ENCODE measurements around the gene HIF3A.
"Not testable (repeated sequence)": the region's sequence is repeated elsewhere in the genome, so short reads cannot be mapped to it uniquely, and the experiment has no call there.

Gene HIF3A

GRCh38 chr19:46296722-46297461 lies at the start of gene HIF3A:
TSS of gene HIF3A (plus strand) at chr19:46297042. CDS start at chr19:46297077, 35 bp downstream.
- peak; percentile 43 for DNase-seq (ENCODE audit: low spot score)

DNA sequence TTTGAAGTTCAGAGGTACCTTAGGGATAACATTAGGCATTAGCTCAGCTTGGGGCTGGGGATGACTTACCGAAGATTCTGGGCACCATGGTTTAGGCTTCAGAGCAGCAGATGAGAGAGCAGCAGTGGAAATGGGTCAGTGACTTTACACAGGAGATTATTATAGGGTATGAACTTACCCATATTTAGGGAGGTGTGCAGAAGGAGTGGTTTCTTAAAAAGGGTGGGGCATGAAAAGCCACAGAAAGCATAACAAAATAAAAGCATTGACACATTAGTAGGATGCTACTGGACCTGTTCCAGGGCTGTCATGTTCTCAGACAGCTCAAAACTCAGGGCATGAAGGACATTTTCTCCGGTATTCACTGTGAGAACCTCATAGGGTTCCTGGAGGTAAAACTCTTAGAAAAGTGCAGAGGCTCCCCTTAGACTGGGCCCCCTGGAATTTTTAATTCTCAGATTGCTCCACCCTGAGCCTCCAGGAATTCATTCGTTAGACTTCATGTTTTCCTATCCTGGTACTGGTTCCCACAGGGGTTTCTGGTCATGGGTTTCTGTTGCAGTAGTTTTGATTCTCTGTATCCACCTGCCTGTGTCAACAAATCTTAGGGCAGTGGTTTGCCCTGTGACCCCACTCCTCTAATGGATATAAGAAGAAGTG lies 46.6 kb upstream of the HIF3A start:
- DNase-seq (ENCODE audit: low spot score) = no peak

- no peak for DNase-seq (ENCODE audit: low spot score)
These were observed 45.4 kb upstream of the HIF3A start for GRCh38 chr19:46251416-46251815.

DNA sequence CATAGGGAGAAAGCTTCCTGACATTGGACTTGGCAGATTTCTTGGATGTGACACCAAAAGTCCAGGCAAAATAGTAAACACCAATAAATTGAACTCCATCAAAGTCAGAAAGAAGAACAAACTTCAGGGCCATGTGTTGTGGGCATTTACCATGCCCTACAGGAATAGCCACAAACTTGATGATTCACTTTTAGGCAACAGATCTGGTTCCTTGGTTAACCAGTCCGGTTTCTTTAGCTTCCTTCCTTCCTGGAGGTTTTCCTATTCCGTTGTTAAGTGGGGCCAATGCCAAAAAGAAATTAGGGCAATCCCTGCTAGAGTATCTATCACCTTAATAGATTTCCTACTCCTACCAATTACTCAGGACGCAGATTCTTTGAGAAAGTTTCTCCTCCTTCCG lies 42.1 kb upstream of the HIF3A start:
- DNase-seq (ENCODE audit: low spot score) = no peak

- DNase-seq (ENCODE audit: low spot score) = peak; percentile 40
These were observed 40.0 kb upstream of the HIF3A start for GRCh38 chr19:46256855-46257254.

DNA sequence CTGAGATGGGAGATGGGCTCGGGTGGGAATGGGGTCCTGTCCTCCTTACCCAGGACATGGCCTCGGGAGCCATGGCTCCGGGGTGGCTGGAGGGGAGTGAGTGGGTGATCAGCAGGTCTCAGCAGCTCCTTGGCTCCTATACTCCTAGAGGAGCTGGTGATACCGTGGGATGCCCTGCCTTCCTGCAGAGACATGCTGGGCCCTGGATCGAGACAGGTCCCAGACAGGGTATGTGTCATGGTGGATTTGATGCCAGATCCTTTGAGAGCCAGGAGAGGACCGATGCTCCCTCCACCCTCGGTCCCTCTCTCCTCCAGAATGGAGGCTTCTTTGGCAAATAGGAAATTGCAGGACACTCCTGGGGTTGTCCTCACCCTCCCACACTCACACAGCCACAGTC lies 35.3 kb upstream of the HIF3A start:
- DNase-seq (ENCODE audit: low spot score) = not testable (repeated sequence)

DNA sequence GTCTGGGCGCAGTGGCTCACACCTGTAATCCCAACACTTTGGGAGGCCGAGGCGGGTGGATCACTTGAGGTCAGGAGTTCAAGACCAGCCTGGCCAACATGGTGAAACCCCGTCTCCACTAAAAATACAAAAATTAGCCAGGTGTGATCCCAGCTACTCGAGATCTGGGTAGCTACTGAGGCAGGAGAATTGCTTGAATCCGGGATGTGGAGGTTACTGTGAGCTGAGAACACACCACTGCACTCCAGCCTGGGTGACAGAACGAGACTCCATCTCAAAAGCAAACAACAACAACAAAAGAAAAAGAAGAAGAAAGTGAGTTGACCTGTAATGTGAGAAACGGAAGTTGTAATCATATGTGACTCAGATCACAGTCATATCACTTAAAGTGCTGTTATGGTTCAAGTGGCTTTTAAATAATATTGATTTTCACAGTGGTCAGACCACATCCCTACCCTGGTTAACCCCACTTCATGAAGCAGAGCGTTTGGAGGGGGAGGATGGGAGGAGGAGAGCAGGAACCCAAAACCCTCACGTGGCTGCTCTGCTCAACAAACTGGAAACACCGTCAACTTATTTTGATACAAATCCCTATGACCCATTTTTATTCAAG lies 34.1 kb upstream of the HIF3A start:
- DNase-seq (ENCODE audit: low spot score) = not testable (repeated sequence)

DNA sequence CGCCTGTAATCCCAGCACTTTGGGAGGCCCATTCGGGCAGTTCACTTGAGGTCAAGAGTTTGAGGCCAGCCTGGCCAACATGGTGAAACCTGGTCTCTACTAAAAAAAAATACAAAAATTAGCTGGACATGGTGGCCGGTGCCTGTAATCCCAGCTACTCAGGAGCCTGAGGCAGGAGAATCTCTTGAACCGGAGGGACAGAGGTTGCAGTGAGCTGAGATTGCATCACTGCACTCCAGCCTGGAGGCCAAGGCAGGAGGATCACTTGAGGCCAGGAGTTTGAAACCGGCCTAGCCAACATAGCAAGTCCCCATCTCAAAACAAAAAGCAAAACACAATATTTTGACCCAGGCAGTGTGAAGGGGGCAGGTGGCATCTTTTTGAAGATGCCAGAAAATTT lies 32.0 kb upstream of the HIF3A start:
- DNase-seq (ENCODE audit: low spot score) = not testable (repeated sequence)

- DNase-seq (ENCODE audit: low spot score) = peak; percentile 73
These were observed 31.5 kb upstream of the HIF3A start for GRCh38 chr19:46265217-46265828.

DNA sequence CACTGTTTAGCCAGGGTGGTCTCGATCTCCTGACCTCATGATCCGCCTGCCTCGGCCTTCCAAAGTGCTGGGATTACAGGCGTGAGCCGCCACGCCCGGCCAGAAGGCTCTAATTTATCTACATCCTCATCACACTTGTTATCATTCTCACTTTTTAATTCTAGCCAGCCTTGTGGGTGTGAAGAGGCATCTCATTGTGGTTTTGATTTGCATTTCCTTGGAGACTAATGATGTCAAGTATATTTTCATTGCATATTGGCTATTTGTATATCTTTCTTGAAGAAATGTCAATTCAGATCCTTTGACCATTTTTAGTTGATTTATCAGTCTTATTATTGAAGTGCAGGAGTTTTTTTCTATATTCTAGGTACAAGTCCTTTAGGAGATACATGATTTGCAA lies 27.7 kb upstream of the HIF3A start:
- no peak for DNase-seq (ENCODE audit: low spot score)

DNA sequence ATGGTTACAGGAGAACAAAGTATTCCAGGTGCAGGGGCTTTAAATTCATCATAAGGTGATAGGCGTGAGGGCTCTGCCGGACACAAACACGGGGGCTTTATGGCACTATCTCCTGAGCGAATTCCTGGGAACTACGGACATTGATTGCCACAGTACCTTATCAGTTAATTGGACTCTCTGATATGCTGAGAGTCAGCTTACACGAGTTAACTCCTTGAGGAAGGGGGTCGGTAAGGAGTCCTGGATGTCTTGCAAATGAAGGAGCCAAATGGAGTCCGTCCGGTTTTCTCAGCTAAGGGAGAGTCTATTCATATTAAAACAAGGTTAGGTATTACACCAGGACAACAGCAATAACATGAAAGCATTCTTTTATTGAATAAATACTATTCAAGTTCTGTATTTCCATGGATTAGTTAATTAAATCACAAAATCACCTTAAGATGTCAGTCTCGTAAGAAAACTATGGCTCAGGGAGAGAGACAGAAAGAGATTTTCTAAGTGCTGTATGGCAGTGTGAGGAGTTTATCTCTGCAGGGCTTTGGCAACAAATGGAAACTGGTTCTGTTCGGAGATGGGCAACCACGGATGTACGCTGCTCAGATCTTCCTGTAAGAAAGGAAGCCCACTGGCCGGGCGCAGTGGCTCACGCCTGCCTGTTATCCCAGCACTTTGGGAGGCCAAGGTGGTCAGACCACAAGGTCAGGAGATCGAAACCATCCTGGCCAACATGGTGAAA lies 26.2 kb upstream of the HIF3A start:
- no peak for DNase-seq (ENCODE audit: low spot score)

- DNase-seq (ENCODE audit: low spot score) = peak; percentile 54
These were observed 25.2 kb upstream of the HIF3A start for GRCh38 chr19:46271481-46272197.

DNA sequence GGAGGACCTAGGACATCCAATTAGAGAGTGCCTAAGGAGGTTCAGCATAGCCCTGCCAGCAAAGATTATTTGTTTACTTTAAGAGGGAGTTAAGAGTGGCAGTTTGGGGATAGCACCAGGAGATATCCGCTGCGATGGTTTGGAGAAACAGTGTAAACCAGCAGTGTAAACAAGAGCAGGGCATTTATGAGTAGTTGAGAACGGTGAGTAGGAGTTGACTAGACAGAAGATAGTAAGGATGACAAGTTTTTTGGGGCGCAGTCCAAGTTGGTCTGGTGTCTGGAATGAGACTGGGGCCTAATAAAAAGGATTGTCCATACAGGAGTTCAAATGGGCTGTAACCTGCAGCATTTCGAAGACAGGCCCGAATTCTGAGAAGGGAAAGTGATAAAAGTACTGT lies 22.9 kb upstream of the HIF3A start:
- DNase-seq (ENCODE audit: low spot score) = not testable (repeated sequence)

- no peak for DNase-seq (ENCODE audit: low spot score)
These were observed 17.7 kb upstream of the HIF3A start for GRCh38 chr19:46279177-46279576.

- no peak for DNase-seq (ENCODE audit: low spot score)
These were observed 13.1 kb upstream of the HIF3A start for GRCh38 chr19:46283771-46284170.

- no peak for DNase-seq (ENCODE audit: low spot score)
These were observed 12.2 kb upstream of the HIF3A start for GRCh38 chr19:46284635-46285034.

GRCh38 chr19:46287585-46287984 lies 9.3 kb upstream of the HIF3A start:
- no peak for DNase-seq (ENCODE audit: low spot score)

DNA sequence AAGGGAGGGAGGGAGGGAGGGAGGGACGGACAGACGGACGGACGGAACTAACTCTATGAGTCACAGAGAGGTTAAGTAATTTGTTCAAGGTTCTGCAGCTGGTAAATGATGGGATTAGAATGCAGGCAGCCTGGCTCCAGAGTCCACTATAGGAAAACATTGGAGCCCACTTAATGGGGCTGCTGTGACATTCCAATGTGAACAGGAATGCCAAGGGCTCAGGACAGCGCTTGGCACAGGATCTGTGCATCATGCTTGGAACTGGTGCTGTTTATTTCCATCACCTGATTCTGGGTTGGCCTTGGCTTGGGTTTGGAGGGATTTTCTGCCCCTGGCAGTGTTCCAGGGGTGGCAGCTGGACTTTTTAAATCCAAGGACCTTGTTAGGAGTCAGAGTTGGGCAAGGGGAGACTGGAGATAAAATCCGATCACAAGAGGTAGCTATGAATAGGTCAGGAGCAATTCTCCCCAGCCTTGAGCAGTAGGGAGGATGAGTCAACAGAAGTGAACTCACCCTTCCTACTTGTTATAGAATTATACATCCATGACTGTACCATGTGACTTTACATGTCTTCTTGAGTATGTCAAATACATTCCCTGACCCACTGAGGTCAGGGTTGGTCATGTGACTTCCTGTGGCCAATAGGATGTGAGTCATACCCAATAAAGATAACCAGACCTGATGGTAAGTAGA lies 7.8 kb upstream of the HIF3A start:
- DNase-seq (ENCODE audit: low spot score) = peak; percentile 79

GRCh38 chr19:46289724-46290619 lies 6.9 kb upstream of the HIF3A start:
- DNase-seq (ENCODE audit: low spot score) = no peak

GRCh38 chr19:46291829-46292228 lies 5.0 kb upstream of the HIF3A start:
- no peak for DNase-seq (ENCODE audit: low spot score)
